Stimulated activated CD4-positive, alpha-beta T cell treated with anti-CD3 and anti-CD28 coated beads, Interleukin-4, amount 100 ng/mL, for 24 hours (primary cell): ENCODE data around the gene NNMT.

ENCODE experiments used
- DNase-seq: peaks from one replicate; pipeline ENCODE4 v3.0.0-alpha.2; 2020

Gene NNMT

GRCh38 chr11:114295676-114296604, at the start of gene NNMT:
TSS of gene NNMT (plus strand) at chr11:114296399. CDS start at chr11:114296557, 158 bp downstream.
- no peak for DNase-seq

- DNase-seq: no peak
Measured at GRCh38 chr11:114247070-114247789, 49.0 kb upstream of the NNMT start.

DNA sequence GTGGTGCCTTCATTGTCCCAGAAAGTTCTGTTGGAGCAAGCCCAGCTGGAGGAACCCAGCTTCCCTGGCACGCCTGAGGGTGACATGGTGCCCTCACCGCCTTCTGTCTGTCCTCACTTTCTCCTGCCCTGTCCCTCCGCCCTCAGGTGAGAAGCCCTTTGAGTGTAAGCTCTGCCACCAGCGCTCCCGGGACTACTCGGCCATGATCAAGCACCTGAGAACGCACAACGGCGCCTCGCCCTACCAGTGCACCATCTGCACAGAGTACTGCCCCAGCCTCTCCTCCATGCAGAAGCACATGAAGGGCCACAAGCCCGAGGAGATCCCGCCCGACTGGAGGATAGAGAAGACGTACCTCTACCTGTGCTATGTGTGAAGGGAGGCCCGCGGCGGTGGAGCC, 46.0 kb upstream of the NNMT start:
- no peak for DNase-seq

DNA sequence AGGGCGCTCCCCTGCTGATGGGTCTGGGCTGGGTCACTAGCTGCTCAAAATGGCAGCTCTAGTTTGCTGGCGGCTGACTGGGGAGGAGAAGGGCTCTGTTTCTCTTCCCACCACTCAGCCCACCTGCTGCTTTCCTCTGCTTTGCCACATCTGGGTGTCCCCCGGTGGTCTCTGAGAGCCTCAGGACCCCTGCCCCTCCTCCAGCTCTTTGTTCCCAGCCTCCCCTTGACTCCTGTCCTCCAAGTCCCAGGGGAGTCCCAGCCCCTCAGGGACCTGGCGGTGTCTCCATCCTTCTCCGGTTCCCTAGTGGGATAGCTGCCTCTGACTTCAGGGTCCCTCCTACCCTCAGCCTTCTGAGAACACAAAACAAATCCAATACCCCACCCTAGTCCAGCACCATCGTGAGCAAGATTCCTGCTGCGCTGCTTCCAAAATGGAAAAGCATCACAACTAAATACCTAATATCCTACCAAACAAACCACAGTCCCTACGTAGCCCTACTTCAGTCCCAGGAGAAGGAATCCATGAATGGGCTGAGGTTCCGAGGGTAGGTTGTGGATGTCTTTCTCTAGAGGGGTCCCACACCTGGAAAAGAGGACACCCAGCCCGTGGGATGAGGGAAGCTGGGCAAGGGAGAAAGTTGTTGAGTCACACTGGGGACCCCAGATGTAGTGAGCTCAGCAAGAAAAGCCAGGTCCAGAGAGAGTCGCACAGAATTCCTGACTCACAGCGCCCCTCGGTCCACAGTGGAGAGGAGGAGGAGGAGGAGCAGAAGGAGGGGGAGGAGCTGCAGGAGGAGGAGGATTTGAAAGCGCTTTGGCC, 45.0 kb upstream of the NNMT start:
- DNase-seq: no peak

- DNase-seq: no peak
Measured at GRCh38 chr11:114251815-114252337, 44.3 kb upstream of the NNMT start.

- no peak for DNase-seq
Measured at GRCh38 chr11:114252767-114253166, 43.4 kb upstream of the NNMT start.

- DNase-seq: no peak
Measured at GRCh38 chr11:114253771-114254170, 42.4 kb upstream of the NNMT start.

GRCh38 chr11:114254571-114255146, 41.5 kb upstream of the NNMT start:
- no peak for DNase-seq

DNA sequence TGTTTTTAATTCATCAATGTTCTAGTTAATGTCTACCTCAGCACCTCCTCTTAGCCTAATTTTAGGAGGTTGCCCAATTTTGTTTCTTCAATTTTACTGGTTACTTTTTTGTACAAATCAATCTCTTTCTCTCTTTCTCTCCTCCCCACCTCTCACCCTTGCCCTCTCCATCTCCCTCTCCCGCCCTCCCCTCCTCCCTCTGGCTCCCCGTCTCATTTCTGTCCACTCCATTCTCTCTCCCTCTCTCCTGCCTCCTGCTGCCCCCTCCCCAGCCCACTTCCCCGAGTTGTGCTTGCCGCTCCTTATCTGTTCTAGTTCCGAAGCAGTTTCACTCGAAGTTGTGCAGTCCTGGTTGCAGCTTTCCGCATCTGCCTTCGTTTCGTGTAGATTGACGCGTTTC, 40.9 kb upstream of the NNMT start:
- DNase-seq: no peak

DNA sequence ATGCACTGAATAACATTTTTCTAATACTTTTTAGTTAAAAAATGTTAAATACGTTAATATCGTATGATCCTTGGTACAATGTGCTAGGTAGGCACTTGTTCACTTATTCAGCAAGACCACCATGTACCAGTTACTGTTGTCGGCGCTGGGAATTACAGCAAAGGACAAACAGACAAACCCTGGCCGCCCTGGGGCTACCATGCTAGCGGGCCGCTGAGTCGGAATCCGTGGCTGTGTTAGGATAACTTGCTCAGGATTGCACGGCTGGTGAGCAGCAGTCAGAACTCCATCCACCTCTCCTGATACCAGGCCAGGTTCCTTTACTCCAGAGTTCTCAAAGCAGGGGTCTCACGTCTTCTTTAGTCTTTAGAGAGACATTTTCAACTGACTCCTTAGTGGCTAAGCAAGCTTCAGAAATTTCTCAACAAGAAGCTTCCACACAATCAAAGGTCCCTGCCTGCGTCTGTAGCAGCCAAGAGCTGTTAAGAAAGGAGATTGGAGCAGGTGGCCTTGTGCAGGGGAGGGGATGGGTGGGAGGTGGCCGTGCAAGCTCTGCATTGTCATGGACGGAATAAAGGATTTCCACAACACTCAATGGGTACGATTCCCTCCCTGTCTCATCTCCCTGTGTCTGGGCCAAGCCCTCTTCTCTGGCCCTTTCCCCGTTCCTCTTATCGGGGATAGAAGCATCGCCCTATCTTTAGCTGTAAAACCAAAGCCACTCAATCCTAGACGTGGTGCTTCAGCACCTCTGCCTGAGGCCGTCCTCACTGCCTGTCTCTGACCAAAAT, 39.8 kb upstream of the NNMT start:
- no peak for DNase-seq

DNA sequence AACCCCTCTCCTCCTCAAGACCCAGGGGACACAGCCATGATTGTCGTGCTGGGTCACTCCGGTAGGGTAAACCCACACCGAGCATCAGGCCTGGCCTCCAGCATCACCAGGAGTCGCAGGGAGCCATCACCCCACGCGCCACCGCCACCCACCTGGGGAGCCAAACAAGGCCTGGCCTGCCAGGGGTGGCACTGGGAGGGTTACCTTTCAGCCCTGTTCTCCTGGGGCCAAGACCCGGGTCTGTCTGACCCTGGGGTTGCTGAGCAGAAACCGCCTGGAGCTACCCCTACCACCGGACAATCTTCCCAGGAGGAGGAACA, 39.3 kb upstream of the NNMT start:
- no peak for DNase-seq

DNA sequence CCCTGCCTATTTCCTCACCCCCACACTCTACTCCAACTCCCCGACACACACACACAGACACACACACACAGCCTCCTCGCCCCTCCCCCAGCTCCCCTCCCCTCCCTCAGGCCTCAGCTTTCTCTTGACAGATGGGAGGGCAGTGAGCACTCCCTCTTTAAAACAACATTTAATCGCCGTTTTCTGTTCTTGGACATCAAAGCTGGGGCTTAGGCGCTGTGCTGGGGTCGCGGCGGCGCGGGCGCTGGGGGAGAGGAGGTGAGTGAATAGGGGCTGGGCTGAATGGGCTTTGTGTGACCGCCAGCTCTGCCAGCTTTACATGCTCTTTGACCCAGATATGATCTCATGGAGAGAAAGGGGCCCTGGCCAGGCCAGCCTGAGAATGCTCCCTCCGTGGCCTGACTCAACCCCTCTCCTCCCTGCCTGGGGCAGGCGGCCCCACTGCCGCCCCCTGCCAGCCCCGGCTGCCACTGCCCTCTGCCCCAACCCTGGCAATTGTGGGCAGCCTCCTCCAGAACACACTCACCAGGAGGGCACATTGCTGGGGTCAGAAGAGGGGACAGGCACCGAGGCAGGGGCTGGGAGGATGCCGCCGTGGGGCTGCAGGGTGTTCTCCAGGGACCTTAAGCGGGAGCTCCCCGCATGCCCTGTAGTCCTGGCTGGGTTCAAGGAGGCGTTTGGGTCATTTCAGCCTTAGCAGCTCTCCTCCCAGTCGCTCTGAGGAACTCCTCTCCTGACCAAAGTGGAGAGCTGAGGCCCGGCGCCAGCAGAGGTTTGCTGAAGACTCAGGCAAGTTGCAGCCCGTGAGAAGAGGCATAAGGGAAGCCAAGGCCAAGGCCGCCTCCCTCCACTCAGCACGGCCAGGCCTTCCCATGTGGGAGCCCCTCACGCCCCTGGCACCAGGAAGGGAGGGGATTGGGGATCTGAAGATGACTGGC, 38.3 kb upstream of the NNMT start:
- no peak for DNase-seq

DNA sequence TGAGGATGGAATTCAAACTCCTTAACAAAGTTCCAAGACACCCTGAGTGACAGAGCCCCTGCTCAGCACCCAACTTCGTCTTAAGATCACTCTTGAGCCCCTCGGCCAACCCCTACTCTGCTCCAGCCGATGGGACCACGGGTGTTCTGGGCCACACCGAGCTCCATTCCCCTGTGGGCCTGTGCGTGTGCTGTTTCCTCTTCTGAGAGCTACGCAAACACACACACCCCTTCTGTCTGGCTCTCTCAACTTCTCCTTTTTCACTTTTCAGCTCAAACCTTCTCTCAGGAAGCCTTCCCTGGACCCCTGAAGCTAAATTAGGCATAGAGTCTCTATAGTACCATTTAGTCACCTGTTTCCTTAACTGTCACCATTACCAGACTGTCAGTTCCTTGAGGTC, 37.5 kb upstream of the NNMT start:
- no peak for DNase-seq

- DNase-seq: no peak
Measured at GRCh38 chr11:114259124-114259526, 37.1 kb upstream of the NNMT start.

GRCh38 chr11:114259551-114259983, 36.6 kb upstream of the NNMT start:
- no peak for DNase-seq

GRCh38 chr11:114260077-114260476, 36.1 kb upstream of the NNMT start:
- no peak for DNase-seq

DNA sequence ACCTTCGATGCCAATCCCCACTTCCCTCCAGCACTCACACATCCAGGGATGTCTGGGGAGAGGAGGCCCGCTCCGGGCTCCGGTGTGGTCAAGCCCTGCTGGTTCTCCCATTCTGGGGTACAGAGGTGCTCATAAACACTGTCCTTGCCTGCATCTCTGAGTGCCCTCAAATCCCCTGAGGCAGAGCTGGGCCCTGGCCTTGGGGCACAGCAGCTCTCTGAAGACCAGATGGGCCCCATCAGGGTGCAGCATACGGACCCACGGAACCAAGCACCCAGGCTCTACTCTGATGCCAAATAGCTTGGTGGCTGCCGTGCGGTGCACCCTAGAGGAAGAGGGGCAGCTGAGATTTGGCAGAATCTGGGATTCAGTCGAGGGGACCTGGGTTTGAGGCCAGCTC, 35.7 kb upstream of the NNMT start:
- DNase-seq: no peak

DNA sequence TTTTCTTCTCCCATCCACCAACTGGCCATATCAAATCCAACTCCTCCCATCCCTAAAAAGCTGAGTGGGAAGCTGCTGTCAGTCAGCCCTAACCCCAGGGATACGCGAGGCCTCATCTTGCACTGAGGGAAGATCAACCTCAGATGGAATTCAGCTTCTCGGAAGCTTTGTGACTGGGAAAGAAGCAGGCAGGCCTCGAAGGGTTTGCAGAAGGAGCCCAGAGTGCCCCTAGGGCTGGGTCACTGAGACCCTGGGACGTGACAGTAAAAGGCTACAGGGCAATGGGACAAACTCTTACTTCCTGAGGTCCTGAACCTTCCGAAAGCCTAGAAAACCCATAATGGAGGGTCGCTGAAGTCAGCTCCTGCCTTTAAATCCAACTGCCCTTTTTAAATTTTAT, 34.4 kb upstream of the NNMT start:
- DNase-seq: no peak

DNA sequence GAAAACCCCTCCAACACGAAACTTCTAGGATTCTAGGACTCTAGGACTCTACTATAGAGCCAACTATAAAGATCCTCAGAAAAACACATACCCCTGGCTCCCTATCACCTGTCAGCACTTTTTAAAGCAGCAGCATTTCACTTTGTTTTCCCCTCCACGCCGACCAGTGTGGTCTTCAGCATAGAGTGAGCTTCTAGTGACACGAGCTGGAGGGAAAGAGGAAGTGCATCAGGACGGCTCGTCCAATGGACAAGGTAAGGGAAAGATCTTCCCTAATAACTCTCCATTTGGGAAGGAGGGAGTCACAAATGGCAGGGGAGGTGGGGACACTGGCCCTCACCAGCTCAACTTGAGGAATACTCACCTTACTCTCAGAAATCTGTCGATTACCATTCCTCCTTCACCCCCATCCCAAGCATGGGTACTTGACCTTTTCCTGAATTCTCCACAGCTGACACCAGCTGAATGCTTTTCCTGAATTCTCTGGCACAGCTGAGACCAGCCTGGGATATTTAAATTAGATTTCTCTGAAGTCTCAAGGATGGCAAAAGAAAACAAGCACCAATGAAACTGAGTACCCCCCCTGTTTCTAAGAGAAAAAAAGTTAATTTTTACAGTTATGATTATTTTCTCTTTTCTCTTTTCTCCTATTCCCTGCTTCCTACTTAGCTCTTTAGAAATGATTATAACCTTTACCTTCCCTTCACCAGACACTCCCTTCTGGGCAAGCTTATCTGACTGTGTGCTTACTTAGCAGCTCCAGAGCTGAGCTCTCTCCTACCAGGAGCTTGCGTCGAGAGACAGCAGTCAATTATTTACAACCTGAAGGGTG, 33.3 kb upstream of the NNMT start:
- DNase-seq: no peak
